GM12878 (cell line): Measurements from ENCODE around the gene KLHL2. TPM values are rescaled to one million over a fixed set of nuclear protein-coding genes. Genes with fewer than 3 reads are reported as not detected.

Source experiments
- ATAC-seq: fragments of 200-7000 bp; cut with Tn5 transposase; 3 replicates; pipeline ENCODE4 v1.9.1; 2020; ENCODE audit warnings: mild to moderate bottlenecking, moderate library complexity
- BruUV-seq: library from RNA; stranded (reverse); fragments of 400-500 nt; replicated peaks from 2 replicates; lab custom pipeline; 2021; lab: Mats Ljungman, UMichigan
- CTCF ChIA-PET: fragments of 300-600 bp; sonication (Branson Sonifier 250); formaldehyde crosslinking; extraction: SDS; loops from one replicate; lab custom pipeline; 2021; ENCODE audit warnings: inconsistent platforms; lab: Yijun Ruan, JAX
- POLR2A ChIA-PET: fragments of 350-600 bp; formaldehyde crosslinking; extraction: SDS; loops from one replicate; lab custom pipeline; 2021; ENCODE audit warnings: inconsistent platforms; lab: Charles Lee
- RAD21 ChIA-PET: fragments of 300-600 bp; sonication (Branson Sonifier 250); formaldehyde crosslinking; loops from one replicate; lab custom pipeline; 2023; ENCODE audit warnings: antibody characterized with exemption; ENCODE audit not compliant: unreplicated experiment; lab: Charles Lee
- SMC1A ChIA-PET: fragments of 300-600 bp; sonication (Branson Sonifier 250); formaldehyde crosslinking; loops from one replicate; lab custom pipeline; 2023; ENCODE audit not compliant: unreplicated experiment, uncharacterized antibody; lab: Charles Lee
- DNase-seq: peaks from one replicate; pipeline ENCODE4 v3.0.0-alpha.2; 2011; ENCODE audit warnings: low read depth, low spot score
- FAIRE-seq: peaks from 3 replicates; lab custom pipeline; 2011; peaks lifted over from hg19 to GRCh38; lab: Jason Lieb, UNC
- H2AFZ ChIP-seq: 2 replicates; pipeline ENCODE4 v1.6.0; 2011; ENCODE audit warnings: low read depth, low read length, control low read depth; ENCODE audit not compliant: control insufficient read depth
- H3K27ac ChIP-seq: 2 replicates; pipeline ENCODE4 v1.5.1; 2011; ENCODE audit warnings: control low read depth; ENCODE audit not compliant: control insufficient read depth, insufficient read depth
- H3K27me3 ChIP-seq, 2 experiments: replicated peaks in 1 of 2; 2 replicates each; pipeline versions ENCODE4 v1.6.0 to v1.6.1; 2011; ENCODE audit warnings: low read length in 1 of 2; ENCODE audit not compliant: control insufficient read depth in 2 of 2, insufficient read depth in 2 of 2
- H3K36me3 ChIP-seq, 2 experiments: 2 replicates each; pipeline ENCODE4 v1.5.1; 2011; ENCODE audit warnings: low read length in 1 of 2; ENCODE audit not compliant: control insufficient read depth in 2 of 2, insufficient read depth in 2 of 2
- H3K4me1 ChIP-seq: 2 replicates; pipeline ENCODE4 v1.6.1; 2011; ENCODE audit warnings: mild to moderate bottlenecking, low read length, moderate library complexity, mixed read lengths; ENCODE audit not compliant: control insufficient read depth, insufficient read depth
- H3K4me2 ChIP-seq: 2 replicates; pipeline ENCODE4 v1.6.0; 2011; ENCODE audit warnings: control low read depth; ENCODE audit not compliant: control insufficient read depth, insufficient read depth
- H3K4me3 ChIP-seq: fragments of 200-600 bp; sonication (generic); 2 replicates; pipeline ENCODE4 v1.5.1; 2016
- H3K79me2 ChIP-seq: 2 replicates; pipeline ENCODE4 v1.6.0; 2011; ENCODE audit warnings: low read length; ENCODE audit not compliant: control insufficient read depth, insufficient read depth
- H3K9ac ChIP-seq: 2 replicates; pipeline ENCODE4 v1.8.0; 2011; ENCODE audit warnings: low read length, control low read depth, mixed read lengths; ENCODE audit not compliant: control insufficient read depth, insufficient read depth
- H3K9me3 ChIP-seq: replicated peaks from 3 replicates; pipeline ENCODE4 v1.5.1; 2011; ENCODE audit warnings: mild to moderate bottlenecking, low read length; ENCODE audit not compliant: control insufficient read depth, insufficient read depth
- H4K20me1 ChIP-seq: 2 replicates; pipeline ENCODE4 v1.6.0; 2011; ENCODE audit not compliant: control insufficient read depth, insufficient read depth
- CBX3 ChIP-seq: fragments of 200-600 bp; sonication (generic); IDR thresholded peaks from 2 replicates; pipeline ENCODE4 v1.6.1; 2016; ENCODE audit warnings: low read depth, borderline replicate concordance
- GABPA ChIP-seq: IDR thresholded peaks from 2 replicates; pipeline ENCODE4 v1.6.1; 2014; ENCODE audit warnings: antibody characterized with exemption, low read depth, mild to moderate bottlenecking, inconsistent platforms
- NFXL1 ChIP-seq: fragments of 450-650 bp; IDR thresholded peaks from 2 replicates; pipeline ENCODE4 v1.6.1; 2017; ENCODE audit warnings: antibody characterized with exemption, mild to moderate bottlenecking, borderline replicate concordance
- SREBF1 ChIP-seq: IDR thresholded peaks from 2 replicates; pipeline ENCODE4 v1.6.1; 2012; ENCODE audit warnings: mild to moderate bottlenecking, low read length
- SUZ12 ChIP-seq: fragments of 200-600 bp; sonication (generic); IDR thresholded peaks from one replicate; pipeline ENCODE4 v1.6.1; 2018; ENCODE audit warnings: antibody characterized with exemption, mild to moderate bottlenecking; ENCODE audit not compliant: unreplicated experiment
- WGBS: methylation state at CpG from one replicate; pipeline ENCODE4 v1.1.6; 2016; ENCODE audit warnings: low lambda C conversion rate; ENCODE audit not compliant: insufficient replicate concordance, insufficient coverage; ENCODE audit errors: missing lambda C conversion rate; 5-methylcytosine and 5-hydroxymethylcytosine counted together
- in situ Hi-C: fragments of 300-500 bp; cut with MboI; formaldehyde crosslinking; loops from 9 replicates; pipeline ENCODE4 v1.14.3; 2018; ENCODE audit warnings: mixed read lengths
- intact Hi-C: fragments of 100-400 bp; cut with micrococcal nuclease; formaldehyde crosslinking; loops from one replicate; pipeline ENCODE4 v1.14.2; 2022; ENCODE audit not compliant: unreplicated experiment
- polyA plus RNA-seq, 11 experiments: library from polyadenylated mRNA; depleted of rRNA in 4 of 11; unstranded in 6 of 11; stranded (reverse) in 5 of 11; fragments of >200 nt; fragmentation: Nextera tagmentation in 4 of 11; fragmentation: Illumina TruSeq in 1 of 11; extraction: Ambion mirVana in 4 of 11; extraction: Trizol in 1 of 11; gene quantifications; 1 replicate in 1 of 11; 2 replicates in 10 of 11; pipeline versions ENCODE4 v1.2.1 to v1.2.3, GENCODE V29; 2011 to 2016; ENCODE audit warnings: inconsistent platforms in 2 of 11, missing spikeins in 2 of 11, low read depth in 1 of 11
- total RNA-seq, 4 experiments: library from RNA; depleted of rRNA in 3 of 4; stranded (reverse); fragments of >200 nt in 3 of 4; fragmentation: Illumina TruSeq in 1 of 4; extraction: Trizol in 1 of 4; gene quantifications; 2 replicates each; pipeline versions ENCODE4 v1.2.1 to v1.2.3, GENCODE V29; 2013 to 2021
- TF ChIP-seq, protein P1 (sequence below), 3 experiments: IDR thresholded peaks in 2 of 3; conservative IDR thresholded peaks in 1 of 3; 2 replicates each; pipeline ENCODE4 v1.5.1; 2011; ENCODE audit warnings: low read depth in 3 of 3, low read length in 3 of 3, mild to moderate bottlenecking in 3 of 3, control low read depth in 2 of 3, moderate library complexity in 2 of 3, inconsistent platforms in 1 of 3, mixed read lengths in 1 of 3; ENCODE audit not compliant: control insufficient read depth in 2 of 3, insufficient read depth in 1 of 3; ENCODE audit errors: extremely low read depth in 1 of 3

KLHL2 gene
- total and polyA plus RNA-seq, 10 of the 15 experiments (the other 5 are each of a cell fraction or from before 2014, with no cell fraction given), result 4.8 to 22.8 (median 12.9) TPM

DNA sequence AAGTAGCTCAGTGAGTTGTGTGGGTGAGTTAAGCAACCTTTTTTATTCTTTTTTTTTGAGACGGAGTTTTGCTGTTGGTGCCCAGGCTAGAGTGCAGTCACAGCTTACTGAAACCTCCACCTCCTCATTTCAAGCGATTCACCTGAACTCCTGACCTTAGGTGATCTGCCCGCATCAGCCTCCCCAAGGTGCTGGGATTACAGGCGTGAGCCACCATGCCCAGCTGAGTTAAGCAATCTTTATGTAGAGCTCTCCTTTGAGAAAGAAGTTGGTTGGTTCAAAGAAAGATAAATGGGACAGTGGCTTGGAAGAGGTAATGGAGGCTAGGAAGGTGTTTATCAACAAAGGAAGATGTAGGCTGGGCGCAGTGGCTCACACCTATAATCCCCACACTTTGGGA is 123.3 kb downstream of the KLHL2 start (continued):
- TF ChIP-seq NFXL1, result no peak
- TF ChIP-seq SUZ12, result no peak
- no peak for TF ChIP-seq SREBF1
- no peak for TF ChIP-seq CBX3

DNA sequence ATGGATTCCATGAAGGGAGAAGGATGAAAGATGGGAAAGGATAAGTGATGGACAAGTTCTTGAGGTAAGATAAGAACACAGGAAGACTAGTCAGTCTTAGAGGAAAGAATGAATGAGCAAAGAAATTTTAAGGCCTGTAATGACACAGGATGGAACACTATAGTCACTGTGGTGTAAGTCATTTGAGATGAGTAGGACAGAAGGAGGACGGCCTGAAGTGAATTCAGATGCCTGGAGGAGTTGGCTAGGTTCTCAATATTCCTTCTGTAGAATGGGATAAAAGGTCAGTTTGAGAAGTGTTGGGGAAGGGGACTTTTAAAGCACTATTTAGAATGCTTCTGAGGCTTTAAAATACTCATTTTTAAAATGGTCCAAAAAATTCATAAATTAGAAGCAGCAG is 124.0 kb downstream of the KLHL2 start:
- intact Hi-C loops, result no loop called here
- Histone ChIP-seq H3K4me3 (peak overlapping the region; percentile 60), H4K20me1 (no peaks in the 10 kb centered on the region), H3K9ac (no peak overlapping the region), H2AFZ (no peak overlapping the region), H3K4me1 (no peaks in the 10 kb centered on the region; the same call in 1 of the 2 replicates), H3K36me3 (peaks cover 0 to 11% of the 10 kb centered on the region in 2 experiments; a peak in 2 of 4 replicates), H3K27ac (no peak overlapping the region), H3K27me3 (no peaks in the 10 kb centered on the region), H3K9me3 (no peaks in the 10 kb centered on the region), H3K4me2 (no peak overlapping the region; the same call in 1 of the 2 replicates), H3K79me2 (peaks cover 88% of the 10 kb centered on the region)
- FAIRE-seq, result no peak
- TF ChIP-seq GABPA, result no peak
- TF ChIP-seq, protein P1, sequence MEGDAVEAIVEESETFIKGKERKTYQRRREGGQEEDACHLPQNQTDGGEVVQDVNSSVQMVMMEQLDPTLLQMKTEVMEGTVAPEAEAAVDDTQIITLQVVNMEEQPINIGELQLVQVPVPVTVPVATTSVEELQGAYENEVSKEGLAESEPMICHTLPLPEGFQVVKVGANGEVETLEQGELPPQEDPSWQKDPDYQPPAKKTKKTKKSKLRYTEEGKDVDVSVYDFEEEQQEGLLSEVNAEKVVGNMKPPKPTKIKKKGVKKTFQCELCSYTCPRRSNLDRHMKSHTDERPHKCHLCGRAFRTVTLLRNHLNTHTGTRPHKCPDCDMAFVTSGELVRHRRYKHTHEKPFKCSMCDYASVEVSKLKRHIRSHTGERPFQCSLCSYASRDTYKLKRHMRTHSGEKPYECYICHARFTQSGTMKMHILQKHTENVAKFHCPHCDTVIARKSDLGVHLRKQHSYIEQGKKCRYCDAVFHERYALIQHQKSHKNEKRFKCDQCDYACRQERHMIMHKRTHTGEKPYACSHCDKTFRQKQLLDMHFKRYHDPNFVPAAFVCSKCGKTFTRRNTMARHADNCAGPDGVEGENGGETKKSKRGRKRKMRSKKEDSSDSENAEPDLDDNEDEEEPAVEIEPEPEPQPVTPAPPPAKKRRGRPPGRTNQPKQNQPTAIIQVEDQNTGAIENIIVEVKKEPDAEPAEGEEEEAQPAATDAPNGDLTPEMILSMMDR (IDR thresholded peaks at IDR 0.05 in 2 of 3, conservative IDR thresholded peaks at IDR 0.05 in 1 of 3; ENCODE audit: control insufficient read depth in 2 of 3, extremely low read depth in 1 of 3, insufficient read depth in 1 of 3, low read depth in 3 of 3, low read length in 3 of 3), result 0 out of 6 replicates have a peak, but pooled peaks of 1 of the 3 experiments have one; percentile 14
- no TSS peak for BruUV-seq
- in situ Hi-C loops, result no loop called here
- WGBS, result 39% methylated on average over 1 of the region's 1 CpG
- peak; percentile 10; the same call in 2 of the 3 replicates for ATAC-seq
- CTCF ChIA-PET, result interaction anchor here (0.9 to 3.7 kb wide), 3 partner anchors 12 to 75 kb away, joined by 3 to 24 read pairs (median 3); no protein-coding TSS in a partner anchor
- POLR2A ChIA-PET, result interaction anchor here (0.7 to 3.3 kb wide), 4 partner anchors 12 to 660 kb away, joined by 4 to 13 read pairs (median 5); no protein-coding TSS in a partner anchor
- SMC1A ChIA-PET, result interaction anchor here (0.7 to 5.3 kb wide), 7 partner anchors 8 to 163 kb away, joined by 3 to 33 read pairs (median 3); no protein-coding TSS in a partner anchor
- DNase-seq, result no peak
- RAD21 ChIA-PET, result interaction anchor here (1.4 kb wide), 1 partner anchor 200 kb away, joined by 8 read pairs; no protein-coding TSS in a partner anchor
